HEK293T (cell line): ENCODE data around the gene MUC5B.

Source experiments
- CTCF ChIA-PET: fragments of 350-600 bp; formaldehyde crosslinking; extraction: SDS; loops from one replicate; lab custom pipeline; 2021; ENCODE audit warnings: antibody characterized with exemption, inconsistent platforms; lab: Yijun Ruan, JAX
- POLR2A ChIA-PET: fragments of 350-600 bp; formaldehyde crosslinking; extraction: SDS; loops from one replicate; lab custom pipeline; 2020; ENCODE audit warnings: antibody characterized with exemption, inconsistent platforms; lab: Yijun Ruan, JAX
- DNase-seq: peaks from one replicate; pipeline ENCODE4 v3.0.0; 2012; ENCODE audit warnings: mixed read lengths; ENCODE audit errors: extremely low spot score
- ARNT ChIP-seq: fragments of 450-650 bp; IDR thresholded peaks from 2 replicates; pipeline ENCODE4 v1.6.1; 2017; ENCODE audit warnings: mild to moderate bottlenecking
- BHLHE40 ChIP-seq: fragments of 450-650 bp; IDR thresholded peaks from 2 replicates; pipeline ENCODE4 v1.6.1; 2016; ENCODE audit warnings: mild to moderate bottlenecking, moderate library complexity, borderline replicate concordance
- CTBP1 ChIP-seq: fragments of 450-650 bp; IDR thresholded peaks from 2 replicates; pipeline ENCODE4 v1.6.1; 2016; ENCODE audit warnings: borderline replicate concordance
- ELF4 ChIP-seq: fragments of 450-650 bp; IDR thresholded peaks from 2 replicates; pipeline ENCODE4 v1.6.1; 2017; ENCODE audit warnings: antibody characterized with exemption
- FOXA1 ChIP-seq: fragments of 450-650 bp; IDR thresholded peaks from 2 replicates; pipeline ENCODE4 v1.6.1; 2016; ENCODE audit warnings: mild to moderate bottlenecking
- FOXK2 ChIP-seq: fragments of 450-650 bp; IDR thresholded peaks from 2 replicates; pipeline ENCODE4 v1.6.1; 2016; ENCODE audit warnings: mild to moderate bottlenecking
- FOXM1 ChIP-seq: fragments of 450-650 bp; IDR thresholded peaks from 2 replicates; pipeline ENCODE4 v1.6.1; 2017; ENCODE audit warnings: mild to moderate bottlenecking, borderline replicate concordance
- HDGF ChIP-seq: fragments of 450-650 bp; IDR thresholded peaks from 2 replicates; pipeline ENCODE4 v1.6.1; 2017; ENCODE audit warnings: antibody characterized with exemption, borderline replicate concordance
- L3MBTL2 ChIP-seq: fragments of 450-650 bp; conservative IDR thresholded peaks from 2 replicates; pipeline ENCODE4 v1.6.1; 2016; ENCODE audit warnings: mild to moderate bottlenecking
- LEF1 ChIP-seq: fragments of 450-650 bp; IDR thresholded peaks from 2 replicates; pipeline ENCODE4 v1.6.1; 2017; ENCODE audit warnings: mild to moderate bottlenecking, borderline replicate concordance
- NFRKB ChIP-seq: fragments of 450-650 bp; IDR thresholded peaks from 2 replicates; pipeline ENCODE4 v1.6.1; 2016; ENCODE audit warnings: mild to moderate bottlenecking, moderate library complexity
- PKNOX1 ChIP-seq: fragments of 450-650 bp; IDR thresholded peaks from 2 replicates; pipeline ENCODE4 v1.6.1; 2016
- SP1 ChIP-seq: fragments of 450-650 bp; IDR thresholded peaks from 2 replicates; pipeline ENCODE4 v1.6.1; 2017
- SUZ12 ChIP-seq: fragments of 450-650 bp; IDR thresholded peaks from 2 replicates; pipeline ENCODE4 v1.6.1; 2016; ENCODE audit warnings: mild to moderate bottlenecking
- TARDBP ChIP-seq: fragments of 450-650 bp; IDR thresholded peaks from 2 replicates; pipeline ENCODE4 v1.6.1; 2016
- ZNF384 ChIP-seq: fragments of 450-650 bp; IDR thresholded peaks from 2 replicates; pipeline ENCODE4 v1.6.1; 2016

Gene MUC5B

GRCh38 chr11:1229471-1230120 is 6.7 kb downstream of the MUC5B start:
- ChIA-PET POLR2A (no interaction called here), CTCF (no interaction called here)
- TF ChIP-seq TARDBP (no peak), FOXM1 (no peak), PKNOX1 (no peak), L3MBTL2 (no peak), ARNT (no peak), ELF4 (no peak), ZNF384 (no peak), CTBP1 (no peak), SP1 (no peak), BHLHE40 (no peak), FOXA1 (no peak), LEF1 (no peak)
- no peak for DNase-seq

GRCh38 chr11:1230121-1230455 is 7.2 kb downstream of the MUC5B start:
- CTCF ChIA-PET, result no interaction called here
- POLR2A ChIA-PET, result no interaction called here
- TF ChIP-seq FOXM1 (no peak), HDGF (no peak), FOXK2 (no peak), NFRKB (no peak), LEF1 (no peak), ZNF384 (no peak), ARNT (no peak), L3MBTL2 (no peak), ELF4 (no peak), SP1 (no peak), CTBP1 (no peak), PKNOX1 (no peak), BHLHE40 (no peak)
- no peak for DNase-seq

GRCh38 chr11:1230456-1231395 is 7.9 kb downstream of the MUC5B start:
- TF ChIP-seq NFRKB, result no peak
- DNase-seq, result no peak
- ChIA-PET POLR2A (no interaction called here), CTCF (no interaction called here)

- ChIA-PET POLR2A (no interaction called here), CTCF (no interaction called here)
- TF ChIP-seq NFRKB (no peak), HDGF (no peak), L3MBTL2 (no peak), ELF4 (no peak), ARNT (no peak), ZNF384 (no peak), LEF1 (no peak), CTBP1 (no peak), PKNOX1 (no peak), FOXK2 (no peak), TARDBP (no peak), SUZ12 (no peak), FOXA1 (no peak), FOXM1 (no peak), BHLHE40 (no peak), SP1 (no peak)
- DNase-seq, result no peak
These were observed 8.6 kb downstream of the MUC5B start for GRCh38 chr11:1231396-1232020.

GRCh38 chr11:1232021-1232882 is 9.4 kb downstream of the MUC5B start:
- ChIA-PET CTCF (no interaction called here), POLR2A (no interaction called here)
- no peak for DNase-seq
- TF ChIP-seq LEF1, result no peak

- TF ChIP-seq ZNF384, result no peak
- no peak for TF ChIP-seq LEF1
- no peak for TF ChIP-seq ELF4
- no peak for TF ChIP-seq SUZ12
- no peak for TF ChIP-seq BHLHE40
- no peak for TF ChIP-seq PKNOX1
- TF ChIP-seq HDGF, result no peak
- no peak for TF ChIP-seq CTBP1
- no peak for TF ChIP-seq SP1
- TF ChIP-seq FOXM1, result no peak
- TF ChIP-seq NFRKB, result no peak
- no peak for TF ChIP-seq FOXA1
- no peak for TF ChIP-seq L3MBTL2
- no peak for TF ChIP-seq TARDBP
- TF ChIP-seq FOXK2, result no peak
- no peak for TF ChIP-seq ARNT
- ChIA-PET POLR2A (no interaction called here), CTCF (no interaction called here)
- no peak for DNase-seq
These were observed 10.0 kb downstream of the MUC5B start for GRCh38 chr11:1232883-1233321.
